NCI-H345 treated with DMSO at 0.1 percent for 48 hours (cell line): ENCODE data around the gene ROM1.
A peak's percentile ranks its signal among the peaks of the same experiment; 100 is the strongest.
"Not testable (repeated sequence)": the region's sequence is repeated elsewhere in the genome, so short reads cannot be mapped to it uniquely, and the experiment has no call there.

Experiments
- DNase-seq: peaks from one replicate; lab custom pipeline; 2025; ENCODE audit not compliant: unreplicated experiment; lab: John Stamatoyannopoulos, UW

The ROM1 gene

DNA sequence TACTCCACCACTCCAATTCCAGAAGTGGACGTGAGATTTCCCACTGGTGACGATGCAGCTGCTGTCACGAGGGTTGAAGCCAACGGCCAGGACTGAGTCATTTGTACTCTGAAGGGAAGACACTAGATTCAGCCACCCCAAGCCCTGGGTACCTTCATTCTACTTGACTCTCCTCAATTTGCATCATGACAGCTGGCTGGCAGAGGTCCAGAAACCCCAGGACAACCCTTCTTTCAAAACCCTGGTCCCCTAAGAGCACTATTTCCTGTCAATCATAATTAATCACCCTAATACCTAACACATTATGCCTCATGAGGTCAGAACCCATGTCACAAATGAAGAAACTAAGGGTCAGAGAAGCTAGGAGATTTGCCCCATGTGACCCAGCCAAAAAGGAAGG is 5.3 kb upstream of the ROM1 start:
- no peak for DNase-seq

DNA sequence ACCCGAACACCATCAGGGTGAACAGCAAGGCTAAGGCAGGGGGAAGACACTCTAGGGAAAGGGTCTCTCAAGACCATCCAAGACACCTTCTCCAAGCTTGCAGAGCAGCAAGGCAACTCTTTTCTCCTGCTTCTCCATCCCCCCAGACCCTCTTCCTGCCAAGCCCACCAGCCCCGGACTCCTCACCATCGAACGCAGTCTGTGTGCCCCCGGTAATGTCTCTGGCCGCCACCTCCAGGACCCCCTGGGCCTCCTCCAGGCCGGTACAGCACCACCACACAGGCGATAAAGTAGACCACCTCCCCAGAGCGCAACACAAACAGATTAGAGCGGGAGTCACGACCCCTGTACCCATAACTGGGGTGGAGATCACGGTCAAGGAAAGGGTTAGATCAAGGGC is 4.3 kb upstream of the ROM1 start:
- no peak for DNase-seq

DNA sequence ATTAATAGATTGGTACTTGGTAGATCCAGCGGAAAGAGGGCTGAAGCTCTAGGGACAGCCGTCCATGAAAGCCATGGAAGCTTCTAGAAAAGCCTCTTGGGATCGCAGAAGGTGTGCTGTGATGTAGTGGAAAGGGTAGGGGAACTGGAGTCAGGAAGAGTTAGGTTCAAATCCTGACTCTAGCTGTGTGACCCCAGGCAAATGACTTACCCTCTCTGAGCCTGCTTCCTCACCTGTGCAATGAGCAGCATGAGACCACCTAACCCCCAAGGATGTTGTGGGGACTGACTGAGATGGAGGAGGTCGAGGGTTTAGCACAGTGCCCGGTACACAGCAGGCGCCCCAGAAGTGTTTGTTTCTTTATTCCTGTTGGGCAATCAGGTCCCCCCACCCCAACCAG is 2.7 kb upstream of the ROM1 start:
- DNase-seq, result no peak

DNA sequence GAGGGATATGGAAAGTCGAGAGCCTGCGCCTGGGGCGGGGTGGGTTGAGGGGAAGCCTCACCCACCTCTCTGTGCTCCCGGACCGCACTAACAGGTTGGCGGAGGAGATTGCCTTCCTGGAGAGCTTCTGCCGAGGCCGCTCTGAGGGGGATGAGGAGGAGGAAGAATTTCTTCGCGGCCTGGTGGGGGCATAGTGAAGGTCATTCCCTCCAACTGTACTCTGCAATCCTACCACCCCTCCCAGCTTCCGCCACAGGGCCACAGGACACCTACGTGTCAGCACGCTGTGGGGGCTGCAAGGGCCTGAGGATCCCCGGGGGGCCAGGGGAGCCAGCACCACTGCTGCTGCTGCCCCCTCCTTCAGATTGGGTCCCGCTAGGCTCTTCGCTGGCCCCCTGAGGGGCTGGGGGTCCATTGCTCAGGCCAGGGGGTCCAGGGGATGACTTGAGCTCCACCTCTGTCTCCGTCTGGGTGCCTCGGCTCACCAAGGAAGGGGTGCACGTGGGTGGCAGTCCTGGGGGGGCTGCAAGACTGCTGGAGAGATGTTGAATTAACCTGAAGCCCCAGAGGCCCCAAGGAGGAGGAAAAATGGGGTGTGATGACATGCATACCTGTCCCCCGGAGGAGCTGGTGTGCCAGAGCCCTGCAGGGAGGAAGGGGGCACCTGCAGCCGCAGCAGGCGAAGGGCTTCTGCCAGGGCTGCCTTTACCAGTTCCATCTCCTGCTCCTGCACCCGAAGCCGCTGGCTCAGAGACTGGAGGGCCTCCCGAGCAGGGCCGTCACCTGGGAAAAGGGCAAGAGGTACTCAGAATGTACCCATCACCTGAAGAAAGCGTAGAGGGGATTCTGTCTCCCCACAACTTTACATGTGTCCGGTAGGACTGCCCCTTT is 2.0 kb upstream of the ROM1 start:
- no peak for DNase-seq

DNA sequence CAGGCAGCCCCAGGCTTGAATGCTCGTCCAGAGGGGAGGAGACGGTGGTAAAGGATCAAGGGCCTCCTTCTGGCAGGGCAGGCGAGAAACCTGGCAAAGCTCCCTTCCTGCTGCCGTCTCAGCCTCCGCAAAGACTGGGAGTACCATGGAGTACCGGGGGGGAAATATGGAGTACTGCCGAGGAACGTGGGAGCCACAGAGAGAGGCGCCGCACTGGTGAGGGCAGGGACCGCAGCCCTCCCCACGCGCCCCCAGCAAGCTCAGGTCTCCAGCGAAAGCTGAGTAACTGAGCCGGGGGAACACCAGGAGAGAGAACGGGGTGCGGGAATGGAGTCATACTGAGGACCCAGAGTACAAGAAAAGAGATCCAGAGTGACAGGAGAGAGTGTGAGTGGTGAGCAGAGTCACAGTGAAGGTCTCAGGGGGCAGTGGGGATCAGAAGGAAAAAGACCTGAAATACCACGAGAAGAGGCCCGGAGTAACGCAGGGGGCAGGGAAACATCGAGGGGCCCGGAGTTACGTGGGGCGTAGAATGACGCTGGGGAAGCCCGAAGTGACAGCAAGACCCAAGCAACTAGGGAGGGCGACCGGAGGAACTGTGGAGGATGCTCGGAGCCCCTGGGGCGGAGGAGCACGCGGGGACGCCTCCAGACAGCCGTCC is 1.2 kb upstream of the ROM1 start:
- DNase-seq, result no peak

DNA sequence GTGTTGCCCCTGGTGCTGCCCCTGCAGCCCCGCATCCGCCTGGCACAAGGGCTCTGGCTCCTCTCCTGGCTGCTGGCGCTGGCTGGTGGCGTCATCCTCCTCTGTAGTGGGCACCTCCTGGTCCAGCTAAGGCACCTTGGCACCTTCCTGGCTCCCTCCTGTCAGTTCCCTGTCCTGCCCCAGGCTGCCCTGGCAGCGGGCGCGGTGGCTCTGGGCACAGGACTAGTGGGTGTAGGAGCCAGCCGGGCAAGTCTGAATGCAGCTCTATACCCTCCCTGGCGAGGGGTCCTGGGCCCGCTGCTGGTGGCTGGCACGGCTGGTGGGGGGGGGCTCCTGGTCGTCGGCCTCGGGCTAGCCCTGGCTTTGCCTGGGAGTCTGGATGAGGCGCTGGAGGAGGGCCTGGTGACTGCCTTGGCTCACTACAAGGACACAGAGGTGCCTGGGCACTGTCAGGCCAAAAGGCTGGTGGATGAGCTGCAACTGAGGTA is 278 bp downstream of the ROM1 start:
- DNase-seq, result no peak

DNA sequence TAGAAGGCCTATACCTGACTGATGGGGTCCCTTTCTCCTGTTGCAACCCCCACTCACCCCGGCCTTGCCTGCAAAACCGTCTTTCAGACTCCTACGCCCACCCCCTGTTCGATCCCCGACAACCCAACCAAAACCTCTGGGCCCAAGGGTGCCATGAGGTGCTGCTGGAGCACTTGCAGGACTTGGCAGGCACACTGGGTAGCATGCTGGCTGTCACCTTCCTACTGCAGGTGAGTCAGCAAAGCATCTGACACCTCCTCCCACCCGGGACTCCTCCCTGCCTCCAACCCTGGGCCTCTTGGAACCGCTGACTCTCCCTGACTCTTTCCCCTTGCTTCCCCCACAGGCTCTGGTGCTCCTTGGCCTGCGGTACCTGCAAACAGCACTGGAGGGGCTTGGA is 1.2 kb downstream of the ROM1 start:
- no peak for DNase-seq

DNA sequence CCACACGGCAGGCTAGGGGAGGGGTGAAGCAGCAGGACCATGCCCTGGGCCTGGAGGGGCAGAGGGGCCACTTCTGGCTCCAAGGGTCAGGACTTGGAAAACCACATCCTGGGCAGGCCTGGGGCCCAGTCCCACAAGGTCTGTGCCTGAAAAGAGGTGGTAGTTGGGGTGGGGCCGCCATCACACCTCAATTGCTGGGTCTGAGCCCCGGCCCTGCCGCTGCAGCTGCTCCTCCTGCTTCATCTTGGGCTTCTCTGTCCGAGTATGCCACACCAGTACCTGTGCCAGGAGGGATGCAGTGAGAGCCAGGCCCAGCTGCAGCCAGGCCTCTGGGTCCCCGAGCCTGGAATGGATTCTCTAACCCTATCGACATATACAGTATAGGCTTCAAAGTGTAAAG is 2.5 kb downstream of the ROM1 start:
- no peak for DNase-seq

DNA sequence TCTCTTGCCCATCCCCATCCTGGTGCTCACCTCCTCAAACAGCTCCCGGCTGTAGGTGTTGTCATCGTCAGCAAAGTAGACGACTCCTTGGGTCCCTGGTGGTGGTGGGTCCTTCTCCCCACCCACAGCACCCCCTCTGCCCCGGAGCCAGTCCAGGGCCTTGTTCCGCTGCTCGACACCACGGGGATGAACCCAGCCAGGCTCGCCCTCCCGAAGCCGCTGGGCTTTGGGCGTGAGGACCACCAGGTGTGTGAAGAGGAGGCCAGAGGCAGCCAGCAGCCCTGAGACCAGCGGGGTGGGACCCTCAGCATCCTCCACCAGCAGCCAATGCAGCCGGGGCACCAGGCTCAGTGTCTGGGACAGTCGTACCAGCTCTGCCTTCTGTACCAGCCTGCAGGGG is 3.9 kb downstream of the ROM1 start:
- not testable (repeated sequence) for DNase-seq

DNA sequence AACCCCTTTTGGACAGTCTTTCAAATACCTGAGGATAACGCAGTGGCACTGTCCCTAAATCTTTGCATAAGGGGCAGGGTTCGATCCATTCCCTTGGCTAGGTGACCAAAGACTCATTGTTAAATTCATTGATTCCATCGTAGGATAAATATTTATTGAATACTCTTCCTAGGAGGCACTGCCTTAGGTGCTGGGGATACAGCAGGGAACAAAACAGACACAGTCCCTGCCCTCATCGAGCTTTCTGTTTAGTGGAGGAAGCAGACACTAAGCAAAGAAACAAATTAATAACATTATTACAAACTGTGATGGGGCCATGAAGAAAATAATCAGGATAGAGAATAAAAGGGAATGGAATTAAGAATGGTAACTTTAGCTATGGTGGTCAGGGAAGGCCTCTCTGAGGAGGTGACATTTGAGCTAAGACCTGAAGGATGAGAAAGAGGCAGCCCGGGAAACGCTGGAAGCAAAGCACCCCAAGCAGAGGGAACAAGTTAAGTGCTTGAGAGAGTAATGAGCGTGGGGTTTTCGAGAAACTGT is 8.0 kb downstream of the ROM1 start:
- no peak for DNase-seq

DNA sequence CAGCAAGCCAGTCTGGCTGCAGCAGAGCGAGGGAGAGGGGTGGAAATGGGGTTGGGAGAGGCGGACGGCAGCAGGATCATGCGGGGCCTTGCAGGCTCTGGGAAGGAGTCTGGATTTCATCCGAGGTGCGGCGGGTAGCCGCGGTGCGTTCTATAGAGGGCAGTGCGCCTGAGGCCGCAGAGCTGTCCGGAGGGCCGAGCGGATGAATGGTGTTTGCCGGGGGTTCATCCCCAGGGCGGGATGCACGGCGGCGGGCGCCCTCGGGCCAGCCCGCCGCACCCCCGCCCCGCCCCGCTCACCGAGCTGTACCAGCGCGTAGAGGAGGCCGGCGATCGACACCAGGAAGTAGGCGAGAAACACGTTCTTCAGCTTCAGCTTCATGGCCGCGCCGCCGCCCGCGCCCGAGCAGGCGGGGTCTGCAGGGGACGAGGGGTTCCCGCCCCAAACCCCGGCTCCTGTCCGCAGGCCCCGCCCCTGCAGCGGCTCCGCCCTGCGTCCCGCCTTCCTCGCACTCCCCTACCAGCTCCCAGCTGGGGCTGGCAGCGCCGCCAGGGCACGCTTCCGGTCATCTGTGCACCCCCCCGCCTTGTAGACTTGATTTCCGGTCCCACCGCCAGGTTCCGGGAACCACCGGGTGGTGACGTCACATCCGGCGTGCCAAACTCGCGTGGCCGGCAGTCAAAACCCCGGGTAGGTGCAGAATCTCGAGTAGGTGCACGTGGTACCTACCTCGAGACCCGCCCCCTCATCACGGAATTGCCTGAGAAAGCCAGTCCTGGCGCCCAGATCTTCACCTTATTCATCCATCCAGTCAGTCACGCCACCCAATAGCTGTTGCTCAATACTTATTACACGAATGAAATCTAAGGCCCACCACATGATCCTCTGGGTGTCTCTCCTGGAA is 8.8 kb downstream of the ROM1 start, which contains the start of gene B3GAT3:
Gene B3GAT3, minus strand, starts transcription at position 420 of the 904 bp plus-strand sequence. Its CDS starts 39 bp downstream, at position 381.
- peak; percentile 93 for DNase-seq

DNA sequence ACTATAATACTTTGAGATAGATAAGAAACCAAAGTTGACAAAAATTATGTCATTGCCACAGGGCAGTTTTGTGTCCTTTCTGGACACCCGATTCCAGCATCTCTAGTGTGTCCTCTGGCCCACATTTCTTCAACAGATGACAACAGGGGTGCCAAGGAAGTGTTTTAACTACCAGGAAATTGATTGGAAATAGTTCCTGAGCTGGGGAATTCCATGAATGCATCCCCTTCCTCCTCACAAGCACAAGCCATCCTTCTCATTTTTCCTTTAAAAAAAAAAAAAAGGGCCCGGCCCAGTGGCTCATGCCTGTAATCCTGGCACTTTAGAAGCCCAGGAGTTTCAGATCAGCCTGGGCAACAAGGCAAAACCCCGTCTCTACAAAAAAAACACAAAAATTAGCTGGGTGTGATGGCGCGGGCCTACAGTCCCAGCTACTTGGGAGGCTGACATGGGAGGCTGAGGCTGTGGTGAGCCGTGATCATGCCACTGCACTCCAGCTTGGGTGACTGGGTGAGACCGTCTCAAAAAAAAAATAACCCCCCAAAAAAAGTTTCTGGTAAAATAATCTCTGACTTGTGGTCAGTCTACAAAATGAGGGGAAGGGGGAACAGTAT is 9.5 kb downstream of the ROM1 start:
- no peak for DNase-seq

DNA sequence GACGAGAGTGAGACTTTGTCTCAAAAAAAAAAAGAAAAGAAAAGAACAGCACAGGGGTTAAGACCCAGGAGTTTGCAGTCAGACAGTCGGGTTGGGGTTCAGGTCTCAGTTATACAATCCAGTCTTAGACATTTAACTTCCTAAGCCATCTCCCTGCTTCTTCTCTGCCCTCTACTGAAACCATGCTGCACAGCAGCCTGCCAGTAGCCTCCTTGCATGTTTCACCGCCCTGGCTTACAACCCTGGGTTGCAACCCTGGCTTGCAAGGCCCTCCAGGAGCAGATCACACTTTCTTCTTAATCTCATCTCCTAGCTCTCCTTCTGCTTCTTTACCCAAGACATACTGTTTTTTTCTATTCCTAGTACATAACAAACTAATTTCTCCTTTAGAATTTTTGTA is 14.7 kb downstream of the ROM1 start:
- DNase-seq, result no peak

DNA sequence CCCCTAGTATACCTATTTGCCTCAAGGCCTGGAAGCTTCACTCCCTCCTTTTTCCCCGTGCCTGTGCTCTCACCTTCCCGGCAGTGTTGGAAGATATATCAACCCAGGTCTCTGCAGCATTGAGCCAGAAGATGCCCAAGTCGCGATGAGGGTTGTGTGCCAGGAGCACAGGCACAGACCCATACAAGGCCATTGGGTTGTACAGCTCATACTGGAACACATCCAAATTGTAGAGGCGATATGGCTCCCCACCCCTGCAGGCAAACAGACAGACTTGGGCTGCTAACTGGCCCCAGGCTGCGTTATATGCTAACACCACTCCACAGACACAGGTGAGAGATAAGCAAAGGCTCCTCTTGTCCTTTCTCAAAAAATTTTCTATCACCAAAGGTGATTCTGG is 19.4 kb downstream of the ROM1 start:
- DNase-seq, result no peak

DNA sequence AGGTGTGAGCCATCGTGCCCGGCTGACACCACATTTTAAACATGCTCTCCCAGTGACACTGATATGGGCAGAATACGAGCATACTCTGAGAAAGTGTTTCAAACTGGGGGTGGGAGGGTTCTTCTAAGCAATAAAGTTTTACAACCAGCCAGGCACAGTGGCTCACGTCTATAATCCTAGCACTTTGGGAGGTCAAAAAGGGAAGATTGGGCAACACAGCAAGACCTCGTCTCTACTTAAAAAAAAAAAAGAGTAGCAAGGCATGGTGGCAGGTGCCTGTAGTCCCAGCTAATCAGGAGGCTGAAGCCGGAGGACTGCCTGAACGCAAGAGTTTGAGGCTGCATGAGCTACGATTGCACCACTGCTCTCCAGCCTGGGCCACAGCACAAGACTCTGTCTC is 31.2 kb downstream of the ROM1 start:
- DNase-seq, result no peak

DNA sequence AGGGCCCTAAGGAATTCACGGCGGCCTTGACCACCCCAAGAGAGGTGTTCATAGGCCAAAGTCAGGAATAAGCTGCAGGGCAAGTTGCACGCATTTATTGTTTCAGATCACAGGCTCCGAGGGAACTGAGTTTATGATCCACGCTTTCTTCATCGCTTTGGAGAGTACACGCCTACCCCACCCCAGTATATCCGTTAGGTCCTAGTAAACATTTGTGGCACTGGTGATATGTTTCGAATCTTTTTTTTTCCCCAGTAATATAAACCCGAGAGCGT is 32.6 kb downstream of the ROM1 start:
- no peak for DNase-seq

DNA sequence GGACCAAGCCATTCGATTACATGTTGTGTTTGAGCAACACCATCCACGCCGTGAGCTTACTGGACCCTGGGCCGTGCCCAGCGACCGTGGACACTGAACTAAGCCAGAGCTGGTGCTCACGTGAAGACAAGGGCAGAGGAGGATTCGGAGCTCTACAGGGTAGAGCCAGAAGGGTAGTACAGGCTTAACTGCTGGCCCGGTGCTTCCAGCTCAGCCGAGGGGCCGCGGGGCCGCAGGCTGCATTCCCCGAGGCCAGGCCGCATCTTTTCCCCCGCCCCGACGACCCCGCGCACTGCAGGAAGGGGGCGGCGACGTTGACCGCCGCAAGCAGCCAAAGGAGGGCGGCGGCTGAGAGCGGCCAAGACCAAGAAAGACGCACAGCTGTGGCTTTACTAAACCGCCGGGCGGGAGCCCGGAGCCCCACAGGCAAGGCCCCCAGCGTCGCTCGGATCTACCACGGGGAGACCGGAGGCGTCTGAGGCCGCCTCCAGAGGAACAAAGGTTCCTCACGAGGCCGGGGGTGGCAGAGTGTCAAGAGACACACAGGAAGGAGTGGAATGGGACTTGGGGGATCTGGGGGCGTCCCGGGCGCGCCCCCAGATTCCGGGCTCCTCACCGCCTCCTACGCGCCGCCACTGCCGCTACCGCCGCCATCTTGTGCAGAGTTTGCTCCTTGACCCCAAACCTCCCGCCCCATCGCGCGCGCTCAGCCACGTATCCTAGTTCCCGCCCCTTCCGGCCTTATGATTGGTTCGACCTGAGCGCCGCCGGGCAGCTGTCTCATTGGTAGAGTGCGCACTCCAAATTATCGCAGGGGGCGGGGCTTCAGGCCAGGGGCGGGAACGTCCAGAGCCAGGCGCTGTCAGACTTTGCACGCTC is 33.1 kb downstream of the ROM1 start, which contains the start of gene GANAB:
Gene GANAB, minus strand, starts transcription at position 668 of the 879 bp plus-strand sequence. Its CDS starts 14 bp downstream, at position 654.
- DNase-seq, result peak; percentile 97

DNA sequence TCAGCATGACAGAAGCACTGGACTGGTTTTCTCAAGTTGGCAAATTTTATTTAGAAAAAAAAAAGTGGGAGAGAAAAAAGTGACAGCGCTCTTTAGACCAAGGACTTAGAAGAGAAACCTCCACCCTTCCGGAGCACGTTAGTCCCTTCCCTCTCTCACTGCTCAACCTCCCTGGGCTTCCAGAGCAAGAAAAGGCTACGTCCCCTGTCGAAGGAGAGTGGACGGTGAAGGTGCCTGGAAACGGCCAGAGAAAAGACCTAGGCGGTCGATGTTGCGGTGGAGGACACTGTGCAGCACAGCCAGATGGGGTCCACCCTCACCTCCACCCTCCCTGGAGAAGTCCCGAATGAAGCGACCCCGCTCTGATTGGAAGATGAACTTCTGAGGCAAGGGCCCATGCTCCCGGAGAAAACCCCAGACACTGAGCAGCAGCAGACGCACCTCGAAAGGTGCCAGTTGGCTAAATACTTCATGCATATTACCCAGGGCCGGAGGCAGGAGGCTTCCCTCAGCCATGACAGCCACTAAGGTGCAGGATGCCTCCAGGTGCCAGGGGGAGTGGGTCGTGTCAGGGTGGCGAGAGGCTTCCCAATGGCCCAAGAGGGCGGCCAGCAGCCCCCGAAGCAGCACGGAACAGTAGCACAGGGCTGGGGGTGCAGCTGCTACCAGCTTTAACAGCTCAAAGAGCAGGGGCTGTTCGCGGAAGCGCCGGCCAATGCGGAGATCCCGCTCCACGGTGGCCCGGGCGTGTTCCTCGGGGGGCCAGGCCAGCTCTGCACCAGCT is 34.0 kb downstream of the ROM1 start:
- no peak for DNase-seq

DNA sequence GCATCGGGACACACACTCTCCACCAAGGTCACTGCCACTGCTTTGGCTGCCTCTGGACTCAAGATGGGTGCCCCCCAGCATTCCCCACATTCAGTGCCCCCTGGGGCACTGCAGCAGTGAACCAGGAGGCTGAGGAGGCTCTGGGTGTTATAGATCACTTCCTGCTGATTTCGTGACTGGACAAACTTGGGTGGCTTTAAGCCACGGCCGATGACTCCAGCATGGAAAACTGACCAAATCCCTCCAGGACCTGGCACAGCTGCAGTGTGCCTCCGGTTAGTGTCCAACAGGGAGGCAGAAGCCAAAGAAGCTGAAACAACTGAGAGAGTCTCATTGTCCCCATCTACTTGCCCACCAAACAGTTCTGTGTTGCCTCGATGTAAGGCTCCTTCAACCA is 34.5 kb downstream of the ROM1 start:
- DNase-seq, result no peak
